SKM-1 (cell line): ENCODE measurements around the gene AADACL4.
A peak's percentile ranks its signal among the peaks of the same experiment; 100 is the strongest.
"Not testable (repeated sequence)": the region's sequence is repeated elsewhere in the genome, so short reads cannot be mapped to it uniquely, and the experiment has no call there.

Experiments
- DNase-seq: peaks from one replicate; lab custom pipeline; 2025; ENCODE audit not compliant: unreplicated experiment; lab: John Stamatoyannopoulos, UW

The AADACL4 gene

GRCh38 chr1:12657885-12658512 lies 14.1 kb downstream of the AADACL4 start:
- DNase-seq = not testable (repeated sequence)

DNA sequence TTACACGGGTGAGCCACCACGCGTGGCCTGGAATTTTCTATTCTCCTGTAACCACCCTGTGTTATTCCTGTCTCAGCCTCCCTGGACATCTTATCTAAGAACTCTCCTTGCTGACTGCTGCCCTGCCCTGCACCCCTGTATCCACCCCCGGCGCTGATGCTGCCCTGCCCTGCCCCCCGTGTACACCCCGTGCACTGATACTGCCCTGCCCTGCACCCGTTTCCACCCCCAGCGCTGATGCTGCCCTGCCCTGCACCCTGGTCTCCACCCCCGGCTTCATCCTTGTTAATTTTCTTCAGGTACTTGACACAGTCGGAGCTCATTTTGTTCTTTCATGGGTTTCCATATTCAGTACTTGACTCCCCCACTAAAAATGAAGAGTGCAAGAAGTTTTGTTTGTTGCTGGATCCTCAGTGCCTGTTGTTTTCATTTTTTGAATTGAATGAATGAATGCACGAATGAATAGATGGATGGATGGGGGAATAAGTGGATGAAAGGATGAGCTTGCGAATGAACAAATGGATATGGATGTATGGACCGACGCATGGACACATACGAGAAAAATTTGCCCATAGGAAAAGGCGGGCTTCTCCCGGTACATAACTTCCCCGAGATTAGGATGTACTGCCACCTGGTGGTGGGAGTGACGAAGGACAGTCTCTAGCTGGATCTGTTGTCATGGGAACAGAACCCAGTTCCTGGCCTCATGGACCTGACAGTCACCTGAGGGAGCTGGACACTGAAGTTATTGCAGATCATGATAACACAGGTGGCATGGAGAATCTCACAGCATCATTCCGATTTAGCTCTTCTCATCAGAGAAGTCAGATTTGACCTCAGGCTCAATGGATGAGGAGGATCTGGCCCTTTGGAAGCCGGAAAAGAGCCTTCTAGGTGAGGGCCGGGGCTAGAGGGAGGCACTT lies 14.9 kb downstream of the AADACL4 start:
- DNase-seq = peak; percentile 60

- DNase-seq = no peak
Observed at GRCh38 chr1:12661606-12662219, 17.8 kb downstream of the AADACL4 start.

GRCh38 chr1:12662556-12662955 lies 18.7 kb downstream of the AADACL4 start:
- no peak for DNase-seq

DNA sequence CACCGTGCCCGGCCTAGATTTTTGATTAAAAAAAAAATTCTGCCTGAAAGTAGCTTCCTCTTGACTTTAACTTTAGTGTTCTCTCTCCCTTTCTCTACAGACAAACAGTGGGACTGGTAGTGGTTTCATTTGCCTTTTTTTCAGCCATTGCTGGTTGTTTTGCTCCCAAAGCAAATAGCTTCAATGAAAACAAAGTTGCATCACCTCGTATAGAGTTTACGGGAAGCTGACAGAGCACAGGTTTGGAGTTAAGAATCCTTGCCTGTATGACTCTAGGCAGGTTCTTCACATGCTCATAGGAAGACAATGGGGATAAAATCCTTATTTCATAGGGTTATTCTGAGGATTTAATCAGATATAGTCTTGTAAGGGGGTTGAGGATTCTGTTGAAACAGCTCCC lies 21.6 kb downstream of the AADACL4 start:
- no peak for DNase-seq

DNA sequence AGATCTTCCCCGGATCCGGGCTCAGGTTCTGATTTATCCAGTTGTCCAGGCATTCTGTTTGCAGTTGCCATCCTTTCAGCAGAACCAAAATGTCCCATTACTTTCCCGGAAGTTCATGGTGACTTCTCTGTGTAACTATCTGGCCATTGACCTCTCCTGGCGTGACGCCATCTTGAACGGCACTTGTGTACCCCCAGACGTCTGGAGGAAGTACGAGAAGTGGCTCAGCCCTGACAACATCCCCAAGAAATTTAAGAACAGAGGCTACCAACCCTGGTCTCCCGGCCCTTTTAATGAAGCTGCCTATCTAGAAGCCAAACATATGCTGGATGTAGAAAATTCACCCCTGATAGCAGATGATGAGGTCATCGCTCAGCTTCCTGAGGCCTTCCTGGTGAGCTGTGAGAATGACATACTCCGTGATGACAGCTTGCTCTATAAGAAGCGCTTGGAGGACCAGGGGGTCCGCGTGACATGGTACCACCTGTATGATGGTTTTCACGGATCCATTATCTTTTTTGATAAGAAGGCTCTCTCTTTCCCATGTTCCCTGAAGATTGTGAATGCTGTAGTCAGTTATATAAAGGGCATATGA lies 22.4 kb downstream of the AADACL4 start:
- no peak for DNase-seq

DNA sequence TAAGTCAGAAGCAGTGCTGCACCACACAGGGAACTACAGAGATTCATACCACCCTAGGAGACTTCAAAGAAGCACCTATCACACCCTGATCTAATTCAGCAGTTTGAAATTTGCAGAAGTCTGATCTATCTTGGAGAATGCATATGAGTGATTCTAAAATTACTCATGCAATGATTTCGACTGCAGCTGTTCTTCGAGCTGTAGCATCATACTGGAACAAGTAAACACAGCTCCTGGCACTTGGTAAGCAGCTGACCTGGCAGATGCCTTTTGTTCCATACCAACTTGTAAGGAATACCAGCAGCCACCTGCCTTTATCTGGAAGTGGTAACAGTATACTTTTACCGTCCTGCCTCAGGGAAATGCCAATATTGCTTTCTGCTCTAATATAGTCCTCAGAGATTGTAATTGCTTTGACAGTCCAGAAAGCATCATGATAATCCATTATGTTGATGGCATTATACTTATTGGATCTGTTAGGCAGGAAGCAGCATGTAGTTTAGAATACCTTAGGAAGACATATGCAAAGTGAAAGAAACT lies 25.7 kb downstream of the AADACL4 start:
- no peak for DNase-seq

DNA sequence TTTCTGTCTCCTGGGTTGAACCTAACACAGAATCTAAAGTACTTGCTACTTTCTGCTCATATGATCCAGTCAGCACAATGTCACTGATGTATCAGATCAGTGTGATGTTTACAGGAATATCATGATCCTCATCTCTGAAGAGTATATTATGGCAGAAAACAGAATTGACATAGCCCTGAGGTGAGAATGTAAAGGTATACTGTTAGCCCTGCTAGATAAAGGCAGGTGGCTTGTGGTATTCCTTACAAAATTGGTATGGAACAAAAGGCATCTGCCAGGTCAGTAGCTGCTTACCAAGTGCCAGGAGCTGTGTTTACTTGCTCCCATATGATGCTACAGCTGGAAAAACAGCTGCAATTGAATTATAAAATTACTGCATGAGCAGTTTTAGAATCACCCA lies 30.5 kb downstream of the AADACL4 start:
- DNase-seq = no peak

- not testable (repeated sequence) for DNase-seq
Observed at GRCh38 chr1:12676122-12676521, 32.2 kb downstream of the AADACL4 start.

- DNase-seq = no peak
Observed at GRCh38 chr1:12677565-12677964, 33.7 kb downstream of the AADACL4 start.

DNA sequence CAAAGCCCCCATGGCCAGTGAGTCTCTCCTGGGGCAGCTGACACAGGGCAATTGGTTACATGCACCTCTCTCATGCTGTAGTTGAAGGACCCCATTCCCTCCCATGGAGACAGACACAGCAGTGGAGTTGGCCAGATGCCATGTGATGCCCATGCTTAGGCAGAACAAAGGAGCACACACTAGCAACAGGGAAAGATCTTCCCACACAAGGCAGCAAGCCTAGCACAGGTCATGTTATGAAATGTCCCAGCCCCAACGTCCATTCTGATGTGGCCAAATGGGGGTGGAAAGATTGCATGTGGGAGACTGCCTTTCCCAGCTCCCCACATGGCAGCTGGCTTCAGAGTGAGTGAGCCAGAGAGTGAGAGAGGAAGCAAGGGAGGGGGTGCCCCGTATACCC lies 34.5 kb downstream of the AADACL4 start:
- no peak for DNase-seq

DNA sequence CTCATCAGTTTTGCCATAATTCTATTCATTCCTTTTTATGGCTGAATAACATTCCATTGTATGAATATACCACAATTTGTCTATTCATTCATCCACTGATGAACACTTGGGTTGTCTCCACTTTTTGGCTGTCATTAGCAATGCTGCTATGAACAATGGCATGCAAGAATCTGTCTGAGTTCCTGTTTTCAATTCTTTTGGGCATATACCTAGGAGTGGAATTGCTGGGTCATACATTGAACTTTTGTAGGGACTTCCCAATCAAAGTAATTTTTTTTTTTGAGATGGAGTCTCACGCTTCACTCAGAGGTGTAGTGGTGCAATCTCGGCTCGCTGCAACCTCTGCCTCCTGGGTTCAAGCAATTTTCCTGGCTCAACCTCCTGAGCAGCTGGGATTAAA lies 34.9 kb downstream of the AADACL4 start:
- no peak for DNase-seq

DNA sequence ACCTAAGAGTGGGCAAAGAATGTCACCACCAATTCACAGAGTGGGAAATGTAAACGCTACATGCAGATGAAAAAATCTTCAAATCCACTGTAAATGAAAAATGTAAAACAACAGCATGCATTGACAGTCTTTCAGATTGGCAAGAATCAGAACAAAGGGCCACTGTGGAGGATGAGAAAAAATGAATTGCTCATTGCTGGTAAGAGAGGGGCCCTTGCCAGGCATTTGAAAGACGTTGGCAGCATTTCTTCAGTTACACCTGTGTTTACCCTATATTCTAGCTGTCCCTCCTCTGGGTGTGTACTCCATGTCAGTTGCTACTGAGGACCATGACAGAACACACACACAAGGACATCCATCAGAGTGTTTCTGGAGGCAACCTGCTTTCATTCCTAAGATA lies 46.3 kb downstream of the AADACL4 start:
- no peak for DNase-seq

DNA sequence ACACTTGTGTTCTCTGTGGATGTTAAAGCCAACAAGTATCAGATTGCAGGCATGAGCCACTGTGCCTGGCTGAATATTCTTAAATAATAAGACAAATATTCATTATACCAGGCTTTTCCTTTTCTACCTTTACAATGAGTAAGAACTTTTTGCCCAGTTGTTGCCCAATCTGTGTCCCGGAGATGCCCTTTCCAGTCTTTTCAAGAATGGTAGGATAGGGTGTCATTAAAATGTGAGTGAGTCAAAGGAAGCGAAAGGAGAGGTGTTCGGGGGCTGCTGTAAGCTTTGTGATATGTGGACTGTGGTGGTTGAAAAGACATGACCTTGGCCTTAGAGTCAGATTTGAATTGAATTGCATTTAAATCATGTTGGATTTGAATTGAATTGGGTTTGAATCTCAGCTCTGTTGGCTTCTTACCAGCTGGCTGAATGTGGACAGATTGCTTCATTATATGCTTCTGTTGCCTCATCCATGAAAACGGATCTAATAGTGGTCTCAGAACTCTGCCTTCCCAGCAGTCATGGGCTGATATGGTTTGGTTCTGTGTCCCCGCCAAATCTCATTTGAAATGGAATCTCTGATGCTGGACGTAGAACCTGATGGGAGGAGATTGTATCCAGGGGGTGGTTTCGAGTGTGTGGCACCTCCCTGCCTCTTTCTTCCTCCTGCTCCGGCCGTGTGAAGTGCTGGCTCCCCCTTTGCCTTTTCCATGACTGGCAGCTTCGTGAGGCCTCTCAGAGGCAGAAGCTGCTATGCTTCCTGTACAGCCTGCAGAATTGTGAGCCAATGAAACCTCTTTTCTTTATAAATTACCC lies 49.3 kb downstream of the AADACL4 start:
- no peak for DNase-seq

- no peak for DNase-seq
Observed at GRCh38 chr1:12696658-12697057, 52.8 kb downstream of the AADACL4 start.

- DNase-seq = no peak
Observed at GRCh38 chr1:12697397-12697796, 53.5 kb downstream of the AADACL4 start.

DNA sequence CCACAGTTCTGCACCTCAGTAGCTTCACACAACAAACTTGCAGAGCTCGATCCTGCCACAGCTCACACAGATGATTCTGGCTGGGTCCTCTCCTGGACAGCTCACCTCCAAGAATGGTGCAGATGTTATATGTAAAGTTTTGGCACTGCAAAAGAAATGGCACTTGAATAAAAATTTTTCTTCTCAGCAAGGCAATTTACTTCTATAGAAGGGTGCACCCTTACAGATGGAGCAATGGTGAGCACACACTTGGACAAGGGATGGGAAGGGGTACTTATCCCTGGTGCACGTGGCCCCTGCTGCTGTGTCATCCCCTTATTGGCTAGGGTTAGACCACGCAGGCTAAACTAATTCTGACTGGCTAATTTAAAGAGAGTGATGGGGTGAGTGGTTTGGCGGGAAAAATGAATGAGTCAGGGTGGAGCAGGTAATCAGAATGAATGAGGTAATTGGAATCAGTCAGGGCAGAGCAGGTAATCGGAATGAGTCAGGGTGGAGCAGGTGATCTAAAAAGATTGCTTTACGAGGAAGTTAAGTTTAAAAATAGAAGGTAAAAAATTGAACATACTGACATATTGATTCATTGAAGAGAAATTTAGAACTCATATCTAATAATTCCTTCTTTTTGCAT lies 60.1 kb downstream of the AADACL4 start:
- no peak for DNase-seq

DNA sequence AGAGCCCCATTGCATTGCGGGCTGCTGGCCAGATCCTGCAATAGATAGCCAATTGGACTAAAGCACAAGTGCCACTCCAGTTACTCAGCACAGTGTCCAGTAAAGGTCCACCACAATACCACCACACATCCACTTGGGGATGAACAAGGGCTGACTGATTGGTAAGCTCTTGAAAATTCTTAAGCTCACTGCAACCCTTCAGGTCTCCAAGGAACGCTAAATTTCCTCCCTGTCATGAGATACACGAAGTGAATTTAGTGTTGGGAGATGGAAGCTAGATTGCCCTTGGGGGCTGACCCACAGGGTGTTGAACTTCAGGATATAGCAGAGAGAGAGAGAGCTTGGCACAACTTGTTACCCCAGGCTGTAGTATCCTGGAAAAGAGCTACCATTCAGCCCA lies 62.2 kb downstream of the AADACL4 start:
- no peak for DNase-seq

GRCh38 chr1:12708396-12709090 lies 64.7 kb downstream of the AADACL4 start:
- DNase-seq = no peak
